Stomach (tissue), 4 donors: ENCODE results near the gene GPC5.

ENCODE experiments used
- POLR2A ChIP-seq, 4 donors: fragments of 450-650 bp; IDR thresholded peaks; one replicate each; pipeline ENCODE4 v1.6.1; 2016; ENCODE audit warnings: antibody characterized with exemption in 4 of 4, control low read depth in 2 of 4, mild to moderate bottlenecking in 1 of 4, moderate library complexity in 1 of 4
- POLR2AphosphoS5 ChIP-seq, 3 donors: sonication (generic); formaldehyde crosslinking; IDR thresholded peaks; one replicate each; pipeline ENCODE4 v1.6.1; 2016; ENCODE audit warnings: antibody characterized with exemption in 3 of 3
- TF ChIP-seq, protein P1 (sequence below), 7 experiments: fragments of 450-650 bp in 4 of 7; fragments of 200-600 bp in 3 of 7; sonication (generic) in 3 of 7; IDR thresholded peaks; one replicate each; pipeline ENCODE4 v1.5.1; 2016 to 2019; ENCODE audit warnings: antibody characterized with exemption in 7 of 7, control low read depth in 2 of 7, mild to moderate bottlenecking in 1 of 7

DNA sequence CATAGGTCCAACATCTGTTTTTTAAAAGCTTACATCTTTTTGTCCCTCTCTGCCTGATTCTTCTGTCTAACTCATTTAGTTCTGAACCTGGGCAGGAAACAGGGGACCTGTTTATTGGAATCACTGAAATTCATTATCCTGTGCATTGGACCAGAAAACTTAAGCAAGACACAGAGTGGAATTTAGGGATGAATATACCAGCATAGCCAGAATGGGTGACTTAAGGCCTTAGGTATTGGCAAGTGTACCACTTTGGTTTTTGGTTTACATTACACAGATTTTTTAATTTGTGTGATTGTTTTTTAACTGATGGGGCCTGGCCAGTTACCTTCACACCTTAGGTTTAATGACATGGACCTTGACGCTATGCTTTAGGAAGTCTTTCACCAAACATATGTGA lies 232.5 kb downstream of the GPC5 start:
- TF ChIP-seq POLR2A (IDR thresholded peaks at IDR 0.05) (no peak), POLR2AphosphoS5 (IDR thresholded peaks at IDR 0.05) (no peak)
- TF ChIP-seq, protein P1, sequence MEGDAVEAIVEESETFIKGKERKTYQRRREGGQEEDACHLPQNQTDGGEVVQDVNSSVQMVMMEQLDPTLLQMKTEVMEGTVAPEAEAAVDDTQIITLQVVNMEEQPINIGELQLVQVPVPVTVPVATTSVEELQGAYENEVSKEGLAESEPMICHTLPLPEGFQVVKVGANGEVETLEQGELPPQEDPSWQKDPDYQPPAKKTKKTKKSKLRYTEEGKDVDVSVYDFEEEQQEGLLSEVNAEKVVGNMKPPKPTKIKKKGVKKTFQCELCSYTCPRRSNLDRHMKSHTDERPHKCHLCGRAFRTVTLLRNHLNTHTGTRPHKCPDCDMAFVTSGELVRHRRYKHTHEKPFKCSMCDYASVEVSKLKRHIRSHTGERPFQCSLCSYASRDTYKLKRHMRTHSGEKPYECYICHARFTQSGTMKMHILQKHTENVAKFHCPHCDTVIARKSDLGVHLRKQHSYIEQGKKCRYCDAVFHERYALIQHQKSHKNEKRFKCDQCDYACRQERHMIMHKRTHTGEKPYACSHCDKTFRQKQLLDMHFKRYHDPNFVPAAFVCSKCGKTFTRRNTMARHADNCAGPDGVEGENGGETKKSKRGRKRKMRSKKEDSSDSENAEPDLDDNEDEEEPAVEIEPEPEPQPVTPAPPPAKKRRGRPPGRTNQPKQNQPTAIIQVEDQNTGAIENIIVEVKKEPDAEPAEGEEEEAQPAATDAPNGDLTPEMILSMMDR (IDR thresholded peaks at IDR 0.05), result no peak
